Loucy (cell line): ENCODE data around the gene ZFAND3.

Source experiments
- H2AFZ ChIP-seq: fragments of 200-600 bp; sonication (generic); 2 replicates; pipeline ENCODE4 v1.6.0; 2016; ENCODE audit warnings: antibody characterized with exemption, mild to moderate bottlenecking, low read length, moderate library complexity
- H3F3A ChIP-seq: fragments of 200-600 bp; 2 replicates; pipeline ENCODE4 v1.6.0; 2016; ENCODE audit warnings: antibody characterized with exemption, low read depth, mild to moderate bottlenecking
- H3K27me3 ChIP-seq: fragments of 200-600 bp; sonication (generic); 2 replicates; pipeline ENCODE4 v1.6.1; 2014; ENCODE audit warnings: low read length, mild to moderate bottlenecking; ENCODE audit not compliant: insufficient read depth, poor library complexity, severe bottlenecking
- H3K36me3 ChIP-seq: fragments of 200-600 bp; sonication (generic); 2 replicates; pipeline ENCODE4 v1.6.1; 2016; ENCODE audit warnings: low read length; ENCODE audit not compliant: insufficient read depth
- H3K4me1 ChIP-seq: fragments of 200-600 bp; sonication (generic); 2 replicates; pipeline ENCODE4 v1.5.1; 2014; ENCODE audit warnings: low read length, mild to moderate bottlenecking; ENCODE audit not compliant: insufficient read depth, poor library complexity, severe bottlenecking
- H3K4me2 ChIP-seq: fragments of 200-600 bp; sonication (generic); 2 replicates; pipeline ENCODE4 v1.6.0; 2014; ENCODE audit warnings: antibody characterized with exemption, low read length, low read depth, mild to moderate bottlenecking; ENCODE audit not compliant: poor library complexity, severe bottlenecking
- H3K4me3 ChIP-seq: fragments of 200-600 bp; sonication (generic); 2 replicates; pipeline ENCODE4 v1.5.1; 2014; ENCODE audit warnings: low read length, mild to moderate bottlenecking, mixed read lengths; ENCODE audit not compliant: poor library complexity, severe bottlenecking
- H3K79me2 ChIP-seq: fragments of 200-600 bp; sonication (generic); 2 replicates; pipeline ENCODE4 v1.6.1; 2014; ENCODE audit warnings: low read length; ENCODE audit not compliant: insufficient read depth
- H3K9ac ChIP-seq: fragments of 200-600 bp; sonication (generic); 2 replicates; pipeline ENCODE4 v1.6.0; 2014; ENCODE audit warnings: mild to moderate bottlenecking, low read depth, low read length, moderate library complexity; ENCODE audit not compliant: poor library complexity, severe bottlenecking
- H3K9me2 ChIP-seq: fragments of 200-600 bp; sonication (generic); replicated peaks from 2 replicates; pipeline ENCODE4 v1.6.1; 2016; ENCODE audit warnings: low read depth, low read length, mixed read lengths
- H3K9me3 ChIP-seq: fragments of 200-600 bp; sonication (generic); 2 replicates; pipeline ENCODE4 v1.6.1; 2014; ENCODE audit warnings: mild to moderate bottlenecking, antibody characterized with exemption, low read length, low read depth; ENCODE audit not compliant: insufficient read depth
- H4K20me1 ChIP-seq: fragments of 200-600 bp; sonication (generic); 2 replicates; pipeline ENCODE4 v1.6.0; 2014; ENCODE audit warnings: antibody characterized with exemption, low read length, mild to moderate bottlenecking; ENCODE audit not compliant: insufficient read depth, poor library complexity, severe bottlenecking
- EZH2phosphoT487 ChIP-seq: fragments of 200-600 bp; IDR thresholded peaks from 2 replicates; pipeline ENCODE4 v1.6.1; 2018; ENCODE audit warnings: antibody characterized with exemption, mild to moderate bottlenecking, moderate library complexity, borderline replicate concordance
- TF ChIP-seq, protein P1 (sequence below): fragments of 200-600 bp; sonication (generic); conservative IDR thresholded peaks from 2 replicates; pipeline ENCODE4 v1.5.1; 2014; ENCODE audit warnings: mild to moderate bottlenecking, antibody characterized with exemption, low read length

The ZFAND3 gene

DNA sequence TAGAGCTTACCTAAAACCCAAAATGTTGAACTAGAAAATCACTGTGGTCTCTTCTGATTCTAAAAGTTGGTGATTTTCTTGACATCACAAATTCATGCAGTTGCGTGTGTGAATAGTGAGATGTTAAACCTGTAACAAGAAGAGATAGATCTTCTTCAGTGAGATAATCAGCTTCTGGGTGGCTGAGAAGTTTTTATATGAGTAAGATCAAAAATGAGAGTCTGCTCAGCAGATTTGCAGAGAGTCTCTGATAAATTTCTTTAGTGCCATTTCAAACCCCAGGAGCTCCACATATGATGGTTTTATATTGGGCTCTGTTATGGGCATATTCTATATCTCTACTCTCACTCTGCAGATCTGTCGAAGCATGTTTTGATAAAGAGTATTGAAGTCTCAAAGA is 185.4 kb downstream of the ZFAND3 start:
- Histone ChIP-seq H2AFZ (no peak overlapping the region), H4K20me1 (peaks cover 36% of the 10 kb centered on the region), H3K4me3 (no peak overlapping the region), H3K4me2 (no peak overlapping the region), H3K27me3 (no peaks in the 10 kb centered on the region), H3K79me2 (peaks cover 72% of the 10 kb centered on the region), H3K9ac (no peak overlapping the region), H3K9me3 (no peaks in the 10 kb centered on the region), H3F3A (peaks cover 5% of the 10 kb centered on the region; the same call in 1 of the 2 replicates), H3K9me2 (no peaks in the 10 kb centered on the region), H3K36me3 (no peaks in the 10 kb centered on the region), H3K4me1 (peaks cover 10% of the 10 kb centered on the region)
- TF ChIP-seq, protein P1, sequence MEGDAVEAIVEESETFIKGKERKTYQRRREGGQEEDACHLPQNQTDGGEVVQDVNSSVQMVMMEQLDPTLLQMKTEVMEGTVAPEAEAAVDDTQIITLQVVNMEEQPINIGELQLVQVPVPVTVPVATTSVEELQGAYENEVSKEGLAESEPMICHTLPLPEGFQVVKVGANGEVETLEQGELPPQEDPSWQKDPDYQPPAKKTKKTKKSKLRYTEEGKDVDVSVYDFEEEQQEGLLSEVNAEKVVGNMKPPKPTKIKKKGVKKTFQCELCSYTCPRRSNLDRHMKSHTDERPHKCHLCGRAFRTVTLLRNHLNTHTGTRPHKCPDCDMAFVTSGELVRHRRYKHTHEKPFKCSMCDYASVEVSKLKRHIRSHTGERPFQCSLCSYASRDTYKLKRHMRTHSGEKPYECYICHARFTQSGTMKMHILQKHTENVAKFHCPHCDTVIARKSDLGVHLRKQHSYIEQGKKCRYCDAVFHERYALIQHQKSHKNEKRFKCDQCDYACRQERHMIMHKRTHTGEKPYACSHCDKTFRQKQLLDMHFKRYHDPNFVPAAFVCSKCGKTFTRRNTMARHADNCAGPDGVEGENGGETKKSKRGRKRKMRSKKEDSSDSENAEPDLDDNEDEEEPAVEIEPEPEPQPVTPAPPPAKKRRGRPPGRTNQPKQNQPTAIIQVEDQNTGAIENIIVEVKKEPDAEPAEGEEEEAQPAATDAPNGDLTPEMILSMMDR: no peak
- TF ChIP-seq EZH2phosphoT487: no peak

DNA sequence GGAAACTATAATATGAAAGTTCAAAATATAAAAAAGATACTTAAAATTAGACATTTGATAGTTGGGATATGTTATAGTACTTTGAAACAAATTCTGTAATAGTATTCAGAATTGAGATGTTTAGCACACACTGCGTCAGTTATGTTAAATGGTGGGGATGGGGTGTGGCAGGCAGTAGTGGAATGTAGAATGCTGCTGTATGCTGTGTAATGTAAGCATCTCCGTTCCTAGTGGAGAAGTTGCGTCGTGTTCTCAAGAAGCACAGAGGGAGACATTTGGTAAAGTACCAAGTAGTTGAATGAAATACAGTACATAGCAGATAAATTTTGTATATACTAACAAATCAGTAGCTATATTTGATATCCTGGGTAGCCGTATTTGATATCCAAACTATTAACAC is 192.4 kb downstream of the ZFAND3 start:
- H3K9me3 ChIP-seq: 0 out of 2 replicates have a peak, but pooled peaks cover 6% of the 10 kb centered on the region

DNA sequence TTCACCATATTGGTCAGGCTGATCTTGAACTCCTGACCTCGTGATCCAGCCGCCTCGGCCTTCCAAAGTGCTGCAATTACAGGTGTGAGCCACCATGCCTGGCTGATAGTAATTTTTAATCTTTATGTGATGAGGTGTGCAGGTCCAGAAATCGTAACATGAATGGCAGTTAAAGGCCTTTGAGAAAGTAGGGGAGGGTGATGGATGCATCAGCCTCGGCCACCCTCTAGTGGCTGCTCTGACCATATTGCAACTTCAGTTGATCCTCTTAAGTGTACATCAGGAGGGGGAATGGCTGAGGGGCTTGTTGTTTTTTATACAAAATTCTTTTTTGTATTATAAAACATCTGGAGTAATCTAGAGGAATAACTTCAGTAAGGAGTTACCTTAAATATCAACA is 193.0 kb downstream of the ZFAND3 start:
- H4K20me1 ChIP-seq: peaks cover 30% of the 10 kb centered on the region
- no peaks in the 10 kb centered on the region for H3K9me2 ChIP-seq
- H3K4me3 ChIP-seq: no peak overlapping the region
- no peaks in the 10 kb centered on the region for H3K36me3 ChIP-seq
- H2AFZ ChIP-seq: no peak overlapping the region
- TF ChIP-seq EZH2phosphoT487: no peak
- TF ChIP-seq, protein P1: peak; percentile 85
- H3K27me3 ChIP-seq: no peaks in the 10 kb centered on the region
- H3K79me2 ChIP-seq: peaks cover 78% of the 10 kb centered on the region
- no peak overlapping the region for H3K4me2 ChIP-seq
- H3K9me3 ChIP-seq: 0 out of 2 replicates have a peak, but pooled peaks cover 6% of the 10 kb centered on the region
- H3K9ac ChIP-seq: no peak overlapping the region
- H3K4me1 ChIP-seq: peaks cover 5% of the 10 kb centered on the region
- peaks cover 5% of the 10 kb centered on the region; the same call in 1 of the 2 replicates for H3F3A ChIP-seq

More for the DNA sequence above, 192.4 kb downstream of the ZFAND3 start:
- no peaks in the 10 kb centered on the region for H3K9me2 ChIP-seq
- H3K9ac ChIP-seq: no peak overlapping the region
- peaks cover 5% of the 10 kb centered on the region; the same call in 1 of the 2 replicates for H3F3A ChIP-seq
- H3K4me2 ChIP-seq: no peak overlapping the region
- no peak overlapping the region for H2AFZ ChIP-seq
- peaks cover 74% of the 10 kb centered on the region for H3K79me2 ChIP-seq
- no peak overlapping the region for H3K4me3 ChIP-seq
- no peaks in the 10 kb centered on the region for H3K36me3 ChIP-seq
- H4K20me1 ChIP-seq: peaks cover 28% of the 10 kb centered on the region
- TF ChIP-seq, protein P1: no peak
- TF ChIP-seq EZH2phosphoT487: no peak
- H3K4me1 ChIP-seq: peaks cover 5% of the 10 kb centered on the region
- H3K27me3 ChIP-seq: no peaks in the 10 kb centered on the region
